Measurements from ENCODE around the gene ZNF536. TPM values are rescaled to one million over a fixed set of nuclear protein-coding genes. Genes with fewer than 3 reads are reported as not detected.

Gene ZNF536
- total and polyA plus RNA-seq, 2 donors (not counting 1 experiment from before 2014, with no cell fraction given), result 0.50 TPM; not detected in 1

- no peaks in the 10 kb centered on the region for H3K9me3 ChIP-seq (ENCODE audit: control insufficient read depth, insufficient read depth, low read depth, low read length)
- H2AFZ ChIP-seq (ENCODE audit: low read length), result no peak overlapping the region
- H3K4me1 ChIP-seq (ENCODE audit: control insufficient read depth, extremely low read depth, insufficient read depth, low read length), result no peaks in the 10 kb centered on the region
- no peak overlapping the region for H3K9ac ChIP-seq (ENCODE audit: insufficient read depth, low read length)
- no peak overlapping the region for H3K4me2 ChIP-seq (ENCODE audit: extremely low read depth, insufficient read depth, low read length)
- no peak for TF ChIP-seq CTCF (conservative IDR thresholded peaks at IDR 0.05 in 1 of 2, IDR thresholded peaks at IDR 0.05 in 1 of 2; ENCODE audit: low read depth in 1 of 2, low read length in 2 of 2)
- no peak for TF ChIP-seq EZH2 (IDR thresholded peaks at IDR 0.05; ENCODE audit: low read length, missing control alignments)
- H3K27ac ChIP-seq (ENCODE audit: insufficient read depth, low read length), result no peak overlapping the region
- no peaks in the 10 kb centered on the region for H4K20me1 ChIP-seq (ENCODE audit: control insufficient read depth, extremely low read depth, insufficient read depth, low read length)
- DNase-seq (ENCODE audit: low read depth in 2 of 2), result no peak
- H3K79me2 ChIP-seq (ENCODE audit: control insufficient read depth, insufficient read depth, low read length), result no peaks in the 10 kb centered on the region
- no peak overlapping the region for H3K4me3 ChIP-seq (replicated peaks in 1 of 4; ENCODE audit: control extremely low read depth in 1 of 4, insufficient read depth in 1 of 4, low read depth in 3 of 4, low read length in 4 of 4)
- H3K27me3 ChIP-seq (ENCODE audit: control insufficient read depth, insufficient read depth, low read length), result no peaks in the 10 kb centered on the region
- H3K36me3 ChIP-seq (ENCODE audit: control insufficient read depth, insufficient read depth, low read length), result no peaks in the 10 kb centered on the region
Measured at GRCh38 chr19:30357580-30357954, 14.6 kb upstream of the ZNF536 start.

- H3K27me3 ChIP-seq (ENCODE audit: control insufficient read depth, insufficient read depth, low read length), result no peaks in the 10 kb centered on the region
- H3K36me3 ChIP-seq (ENCODE audit: control insufficient read depth, insufficient read depth, low read length), result no peaks in the 10 kb centered on the region
- no peak overlapping the region for H2AFZ ChIP-seq (ENCODE audit: low read length)
- no peaks in the 10 kb centered on the region for H3K4me1 ChIP-seq (ENCODE audit: control insufficient read depth, extremely low read depth, insufficient read depth, low read length)
- no peak overlapping the region for H3K27ac ChIP-seq (ENCODE audit: insufficient read depth, low read length)
- no peaks in the 10 kb centered on the region for H3K9me3 ChIP-seq (ENCODE audit: control insufficient read depth, insufficient read depth, low read depth, low read length)
- no peak for DNase-seq (ENCODE audit: low read depth in 2 of 2)
- H3K4me2 ChIP-seq (ENCODE audit: extremely low read depth, insufficient read depth, low read length), result no peak overlapping the region
- H3K4me3 ChIP-seq (replicated peaks in 1 of 4; ENCODE audit: control extremely low read depth in 1 of 4, insufficient read depth in 1 of 4, low read depth in 3 of 4, low read length in 4 of 4), result no peak overlapping the region
- H3K9ac ChIP-seq (ENCODE audit: insufficient read depth, low read length), result no peak overlapping the region
- H3K79me2 ChIP-seq (ENCODE audit: control insufficient read depth, insufficient read depth, low read length), result no peaks in the 10 kb centered on the region
- no peaks in the 10 kb centered on the region for H4K20me1 ChIP-seq (ENCODE audit: control insufficient read depth, extremely low read depth, insufficient read depth, low read length)
- TF ChIP-seq EZH2 (IDR thresholded peaks at IDR 0.05; ENCODE audit: low read length, missing control alignments) (no peak), CTCF (conservative IDR thresholded peaks at IDR 0.05 in 1 of 2, IDR thresholded peaks at IDR 0.05 in 1 of 2; ENCODE audit: low read depth in 1 of 2, low read length in 2 of 2) (no peak)
Measured at GRCh38 chr19:30358319-30358718, 13.9 kb upstream of the ZNF536 start.

GRCh38 chr19:30358821-30359580, 13.2 kb upstream of the ZNF536 start:
- Histone ChIP-seq H3K4me1 (ENCODE audit: control insufficient read depth, extremely low read depth, insufficient read depth, low read length) (no peaks in the 10 kb centered on the region), H4K20me1 (ENCODE audit: control insufficient read depth, extremely low read depth, insufficient read depth, low read length) (no peaks in the 10 kb centered on the region), H3K36me3 (ENCODE audit: control insufficient read depth, insufficient read depth, low read length) (no peaks in the 10 kb centered on the region), H3K27ac (ENCODE audit: insufficient read depth, low read length) (no peak overlapping the region), H3K9ac (ENCODE audit: insufficient read depth, low read length) (no peak overlapping the region), H3K27me3 (ENCODE audit: control insufficient read depth, insufficient read depth, low read length) (no peaks in the 10 kb centered on the region), H3K9me3 (ENCODE audit: control insufficient read depth, insufficient read depth, low read depth, low read length) (no peaks in the 10 kb centered on the region), H3K4me3 (replicated peaks in 1 of 4; ENCODE audit: control extremely low read depth in 1 of 4, insufficient read depth in 1 of 4, low read depth in 3 of 4, low read length in 4 of 4) (no peak overlapping the region), H3K79me2 (ENCODE audit: control insufficient read depth, insufficient read depth, low read length) (no peaks in the 10 kb centered on the region), H2AFZ (ENCODE audit: low read length) (no peak overlapping the region), H3K4me2 (ENCODE audit: extremely low read depth, insufficient read depth, low read length) (no peak overlapping the region)
- no peak for DNase-seq (ENCODE audit: low read depth in 2 of 2)
- no peak for TF ChIP-seq CTCF (conservative IDR thresholded peaks at IDR 0.05 in 1 of 2, IDR thresholded peaks at IDR 0.05 in 1 of 2; ENCODE audit: low read depth in 1 of 2, low read length in 2 of 2)
- TF ChIP-seq EZH2 (IDR thresholded peaks at IDR 0.05; ENCODE audit: low read length, missing control alignments), result no peak
